Measurements from ENCODE around the gene TFAP2D. TPM values are rescaled to one million over a fixed set of nuclear protein-coding genes. Genes with fewer than 3 reads are reported as not detected.

The TFAP2D gene
- polyA plus RNA-seq, 4 donors = not detected

Other genes starting within 250 kb of the TFAP2D start
- not detected for gene TFAP2B, start 105.3 kb downstream of the TFAP2D start, polyA plus RNA-seq